Suprapubic skin (tissue), 3 donors: ENCODE data around the gene RTL10.

Experiments
- POLR2A ChIP-seq, 2 donors: fragments of 450-650 bp; IDR thresholded peaks; one replicate each; pipeline ENCODE4 v1.6.1; 2017; ENCODE audit warnings: antibody characterized with exemption in 2 of 2, mild to moderate bottlenecking in 2 of 2, moderate library complexity in 2 of 2
- TF ChIP-seq, protein P1 (sequence below), 2 donors: fragments of 200-600 bp in 1 of 2; fragments of 450-650 bp in 1 of 2; sonication (generic) in 1 of 2; IDR thresholded peaks; one replicate each; pipeline ENCODE4 v1.5.1; 2016 to 2019; ENCODE audit warnings: antibody characterized with exemption in 2 of 2, mild to moderate bottlenecking in 1 of 2, moderate library complexity in 1 of 2

GRCh38 chr22:19873138-19873959 lies 18.7 kb upstream of the RTL10 start:
- no peak for TF ChIP-seq POLR2A (IDR thresholded peaks at IDR 0.05)
- TF ChIP-seq, protein P1, sequence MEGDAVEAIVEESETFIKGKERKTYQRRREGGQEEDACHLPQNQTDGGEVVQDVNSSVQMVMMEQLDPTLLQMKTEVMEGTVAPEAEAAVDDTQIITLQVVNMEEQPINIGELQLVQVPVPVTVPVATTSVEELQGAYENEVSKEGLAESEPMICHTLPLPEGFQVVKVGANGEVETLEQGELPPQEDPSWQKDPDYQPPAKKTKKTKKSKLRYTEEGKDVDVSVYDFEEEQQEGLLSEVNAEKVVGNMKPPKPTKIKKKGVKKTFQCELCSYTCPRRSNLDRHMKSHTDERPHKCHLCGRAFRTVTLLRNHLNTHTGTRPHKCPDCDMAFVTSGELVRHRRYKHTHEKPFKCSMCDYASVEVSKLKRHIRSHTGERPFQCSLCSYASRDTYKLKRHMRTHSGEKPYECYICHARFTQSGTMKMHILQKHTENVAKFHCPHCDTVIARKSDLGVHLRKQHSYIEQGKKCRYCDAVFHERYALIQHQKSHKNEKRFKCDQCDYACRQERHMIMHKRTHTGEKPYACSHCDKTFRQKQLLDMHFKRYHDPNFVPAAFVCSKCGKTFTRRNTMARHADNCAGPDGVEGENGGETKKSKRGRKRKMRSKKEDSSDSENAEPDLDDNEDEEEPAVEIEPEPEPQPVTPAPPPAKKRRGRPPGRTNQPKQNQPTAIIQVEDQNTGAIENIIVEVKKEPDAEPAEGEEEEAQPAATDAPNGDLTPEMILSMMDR (IDR thresholded peaks at IDR 0.05) = no peak
